DND-41 (cell line): ENCODE data around the gene TMEM135.
A peak's percentile ranks its signal among the peaks of the same experiment; 100 is the strongest.

Experiments
- ATAC-seq: fragments of 200-7000 bp; cut with Tn5 transposase; 3 replicates; pipeline ENCODE4 v1.9.1; 2021; ENCODE audit warnings: low read depth; ENCODE audit not compliant: insufficient read depth
- DNase-seq: peaks from one replicate; pipeline ENCODE4 v3.0.0-alpha.2; 2020
- H2AFZ ChIP-seq: 2 replicates; pipeline ENCODE4 v1.6.0; 2012; ENCODE audit warnings: low read depth, low read length
- H3K27ac ChIP-seq: 2 replicates; pipeline ENCODE4 v1.5.1; 2012; ENCODE audit warnings: low read length, inconsistent platforms
- H3K27me3 ChIP-seq: fragments of 200-600 bp; sonication (generic); 2 replicates; pipeline ENCODE4 v1.6.0; 2012; ENCODE audit warnings: low read length, mild to moderate bottlenecking, inconsistent platforms; ENCODE audit not compliant: insufficient read depth, poor library complexity
- H3K36me3 ChIP-seq: 2 replicates; pipeline ENCODE4 v1.5.1; 2012; ENCODE audit warnings: low read length, inconsistent platforms; ENCODE audit not compliant: insufficient read depth
- H3K4me1 ChIP-seq: 2 replicates; pipeline ENCODE4 v1.5.1; 2012; ENCODE audit warnings: mild to moderate bottlenecking, low read length; ENCODE audit not compliant: insufficient read depth
- H3K4me2 ChIP-seq: 2 replicates; pipeline ENCODE4 v1.6.0; 2012; ENCODE audit warnings: mild to moderate bottlenecking, moderate library complexity, low read length, inconsistent platforms; ENCODE audit not compliant: insufficient read depth
- H3K4me3 ChIP-seq, 2 experiments: fragments of 200-600 bp in 1 of 2; shearing (Covaris generic) in 1 of 2; 2 replicates each; pipeline ENCODE4 v1.5.1; 2012 to 2016; ENCODE audit warnings: inconsistent platforms in 2 of 2, low read length in 2 of 2, mild to moderate bottlenecking in 2 of 2, low read depth in 1 of 2, moderate library complexity in 1 of 2
- H3K79me2 ChIP-seq: 2 replicates; pipeline ENCODE4 v1.6.0; 2012; ENCODE audit warnings: low read length, inconsistent platforms; ENCODE audit not compliant: insufficient read depth
- H3K9ac ChIP-seq: 2 replicates; pipeline ENCODE4 v1.6.0; 2012; ENCODE audit warnings: low read depth, mild to moderate bottlenecking, inconsistent platforms, low read length, moderate library complexity
- H3K9me3 ChIP-seq: 2 replicates; pipeline ENCODE4 v1.5.1; 2012; ENCODE audit warnings: low read length, moderate library complexity, mild to moderate bottlenecking, inconsistent platforms; ENCODE audit not compliant: insufficient read depth, severe bottlenecking
- H4K20me1 ChIP-seq: 2 replicates; pipeline ENCODE4 v1.6.0; 2012; ENCODE audit warnings: low read length; ENCODE audit not compliant: insufficient read depth
- CTCF ChIP-seq: IDR thresholded peaks from 2 replicates; pipeline ENCODE4 v1.5.1; 2012; ENCODE audit warnings: borderline replicate concordance, low read length, moderate library complexity, mild to moderate bottlenecking; ENCODE audit not compliant: poor library complexity, severe bottlenecking; ENCODE audit errors: extremely low read depth
- EZH2 ChIP-seq: IDR thresholded peaks from 3 replicates; pipeline ENCODE4 v1.6.1; 2012; ENCODE audit warnings: borderline replicate concordance, low read depth, mild to moderate bottlenecking, moderate library complexity, low read length, inconsistent platforms; ENCODE audit not compliant: severe bottlenecking

Gene TMEM135

GRCh38 chr11:87300640-87301380 lies 263.1 kb downstream of the TMEM135 start:
- Histone ChIP-seq H2AFZ (no peak overlapping the region), H4K20me1 (no peaks in the 10 kb centered on the region), H3K9ac (no peak overlapping the region), H3K36me3 (peaks cover 6% of the 10 kb centered on the region; the same call in 1 of the 2 replicates), H3K9me3 (no peaks in the 10 kb centered on the region), H3K79me2 (no peaks in the 10 kb centered on the region), H3K27ac (no peak overlapping the region), H3K4me3 (no peak overlapping the region), H3K4me2 (no peak overlapping the region), H3K27me3 (no peaks in the 10 kb centered on the region), H3K4me1 (no peaks in the 10 kb centered on the region)
- no peak for DNase-seq
- TF ChIP-seq EZH2 (no peak), CTCF (no peak)
- ATAC-seq: peak; percentile 27; the same call in 1 of the 3 replicates

GRCh38 chr11:87301785-87302540 lies 264.2 kb downstream of the TMEM135 start:
- Histone ChIP-seq H3K27ac (no peak overlapping the region), H4K20me1 (no peaks in the 10 kb centered on the region), H3K9ac (no peak overlapping the region), H3K79me2 (no peaks in the 10 kb centered on the region), H3K4me2 (no peak overlapping the region), H3K4me3 (no peak overlapping the region), H3K9me3 (no peaks in the 10 kb centered on the region), H3K4me1 (no peaks in the 10 kb centered on the region), H3K27me3 (no peaks in the 10 kb centered on the region), H2AFZ (no peak overlapping the region), H3K36me3 (peaks cover 9% of the 10 kb centered on the region; the same call in 1 of the 2 replicates)
- no peak for ATAC-seq
- no peak for DNase-seq
- TF ChIP-seq EZH2 (no peak), CTCF (no peak)

- Histone ChIP-seq H2AFZ (no peak overlapping the region), H3K79me2 (no peaks in the 10 kb centered on the region), H3K36me3 (peaks cover 6% of the 10 kb centered on the region; the same call in 1 of the 2 replicates), H3K27ac (no peak overlapping the region), H3K9me3 (no peaks in the 10 kb centered on the region), H3K4me3 (no peak overlapping the region), H3K9ac (no peak overlapping the region), H4K20me1 (no peaks in the 10 kb centered on the region), H3K4me2 (no peak overlapping the region), H3K27me3 (no peaks in the 10 kb centered on the region), H3K4me1 (no peaks in the 10 kb centered on the region)
- TF ChIP-seq EZH2 (no peak), CTCF (no peak)
- ATAC-seq: no peak
- DNase-seq: no peak
These were observed 266.7 kb downstream of the TMEM135 start for GRCh38 chr11:87304412-87304811.
